ENCODE results near the gene GPR27.

GPR27 gene

GRCh38 chr3:71728632-71729342, 24.9 kb upstream of the GPR27 start:
- peak in 45 of 58 donors; percentile 8 to 80 (median 50) for DNase-seq

GRCh38 chr3:71732637-71733036, 21.0 kb upstream of the GPR27 start:
- DNase-seq, result no peak

GRCh38 chr3:71733319-71733718, 20.3 kb upstream of the GPR27 start:
- no peak for DNase-seq

GRCh38 chr3:71734881-71735280, 18.8 kb upstream of the GPR27 start:
- peak in 1 of 58 donors; percentile 15 for DNase-seq

GRCh38 chr3:71742621-71743020, 11.0 kb upstream of the GPR27 start:
- no peak for DNase-seq

- DNase-seq, result no peak
These were observed 8.9 kb upstream of the GPR27 start for GRCh38 chr3:71744738-71745137.

GRCh38 chr3:71751602-71752001, 2.1 kb upstream of the GPR27 start:
- no peak for DNase-seq

GRCh38 chr3:71752831-71753700, 589 bp upstream of the GPR27 start:
- DNase-seq, result peak in 4 of 58 donors; percentile 14 to 31 (median 25)

GRCh38 chr3:71754610-71755253, 1.1 kb downstream of the GPR27 start:
- DNase-seq, result peak in 1 of 58 donors; percentile 5

GRCh38 chr3:71758091-71758490, 4.4 kb downstream of the GPR27 start:
- no peak for DNase-seq

GRCh38 chr3:71759401-71759800, 5.7 kb downstream of the GPR27 start:
- DNase-seq, result no peak

GRCh38 chr3:71760140-71760539, 6.5 kb downstream of the GPR27 start:
- no peak for DNase-seq

GRCh38 chr3:71763426-71763825, 9.8 kb downstream of the GPR27 start:
- DNase-seq, result no peak

GRCh38 chr3:71771126-71771525, 17.5 kb downstream of the GPR27 start:
- no peak for DNase-seq

GRCh38 chr3:71771884-71772283, 18.2 kb downstream of the GPR27 start:
- DNase-seq, result no peak

- no peak for DNase-seq
These were observed 22.9 kb downstream of the GPR27 start for GRCh38 chr3:71776538-71776937.

GRCh38 chr3:71778353-71778752, 24.7 kb downstream of the GPR27 start:
- DNase-seq, result no peak

- no peak for DNase-seq
These were observed 26.2 kb downstream of the GPR27 start for GRCh38 chr3:71779674-71780377.

GRCh38 chr3:71780430-71780829, 26.8 kb downstream of the GPR27 start:
- DNase-seq, result peak in 1 of 58 donors; percentile 13

GRCh38 chr3:71783152-71783551, 29.5 kb downstream of the GPR27 start:
- no peak for DNase-seq

GRCh38 chr3:71784201-71784913, 30.7 kb downstream of the GPR27 start:
- no peak for DNase-seq

Data from anterior cingulate cortex (tissue), 58 donors.